ENCODE measurements around the gene NRP2.

DNA sequence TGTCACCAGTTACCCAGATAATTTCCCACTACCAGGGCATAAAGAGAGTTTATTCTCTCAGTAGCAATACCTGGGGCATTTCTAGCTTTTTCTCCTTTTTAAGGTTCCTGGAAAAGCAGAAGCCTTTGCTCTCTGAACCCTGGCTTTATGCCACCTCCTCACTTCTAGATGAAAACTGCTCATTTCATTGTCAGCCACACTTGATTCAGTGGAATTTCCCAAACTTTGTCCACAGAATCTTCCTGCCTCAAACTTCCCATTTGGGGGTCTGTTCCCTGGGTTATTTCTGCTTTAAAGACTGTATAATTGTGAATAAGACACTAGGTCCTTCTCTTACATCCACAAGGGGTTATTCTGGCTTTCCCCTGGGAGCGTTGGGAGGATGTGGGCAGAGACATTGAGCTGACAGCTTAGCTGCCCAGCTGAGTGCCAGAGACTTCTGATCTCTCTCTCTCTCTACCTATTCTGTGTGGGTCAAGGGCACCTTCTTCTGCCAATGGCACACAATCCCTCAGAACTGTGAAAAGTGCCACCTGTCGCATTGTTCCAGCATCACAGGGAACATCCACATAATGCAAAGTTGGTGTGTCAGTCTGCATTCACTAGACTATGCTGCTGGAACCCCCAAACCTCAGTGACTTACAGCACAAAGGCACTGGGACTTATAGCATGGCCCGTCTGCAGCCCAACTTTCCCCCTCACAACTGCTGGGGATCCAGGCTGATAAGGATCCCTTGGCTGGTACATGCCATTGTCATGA, 19.9 kb upstream of the NRP2 start:
- TF ChIP-seq, protein P1, sequence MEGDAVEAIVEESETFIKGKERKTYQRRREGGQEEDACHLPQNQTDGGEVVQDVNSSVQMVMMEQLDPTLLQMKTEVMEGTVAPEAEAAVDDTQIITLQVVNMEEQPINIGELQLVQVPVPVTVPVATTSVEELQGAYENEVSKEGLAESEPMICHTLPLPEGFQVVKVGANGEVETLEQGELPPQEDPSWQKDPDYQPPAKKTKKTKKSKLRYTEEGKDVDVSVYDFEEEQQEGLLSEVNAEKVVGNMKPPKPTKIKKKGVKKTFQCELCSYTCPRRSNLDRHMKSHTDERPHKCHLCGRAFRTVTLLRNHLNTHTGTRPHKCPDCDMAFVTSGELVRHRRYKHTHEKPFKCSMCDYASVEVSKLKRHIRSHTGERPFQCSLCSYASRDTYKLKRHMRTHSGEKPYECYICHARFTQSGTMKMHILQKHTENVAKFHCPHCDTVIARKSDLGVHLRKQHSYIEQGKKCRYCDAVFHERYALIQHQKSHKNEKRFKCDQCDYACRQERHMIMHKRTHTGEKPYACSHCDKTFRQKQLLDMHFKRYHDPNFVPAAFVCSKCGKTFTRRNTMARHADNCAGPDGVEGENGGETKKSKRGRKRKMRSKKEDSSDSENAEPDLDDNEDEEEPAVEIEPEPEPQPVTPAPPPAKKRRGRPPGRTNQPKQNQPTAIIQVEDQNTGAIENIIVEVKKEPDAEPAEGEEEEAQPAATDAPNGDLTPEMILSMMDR (IDR thresholded peaks at IDR 0.05; ENCODE audit: insufficient read depth, low read depth, low read length) = no peak
- no peak for TF ChIP-seq EZH2 (IDR thresholded peaks at IDR 0.05; ENCODE audit: insufficient read depth, low read length)

Data from astrocyte (in vitro differentiated cells and primary cell).